Natural killer cell (primary cell): ENCODE data around the gene IPPK. TPM values are rescaled to one million over a fixed set of nuclear protein-coding genes. Genes with fewer than 3 reads are reported as not detected.

Experiments used
- ATAC-seq, 3 donors: fragments of 150-1000 bp in 2 of 3; fragments of 200-7000 bp in 1 of 3; cut with Tn5 transposase; 1 replicate in 1 of 3; 2 replicates in 2 of 3; pipeline ENCODE4 v1.10.0; 2021; ENCODE audit warnings: mild to moderate bottlenecking in 2 of 3, moderate library complexity in 2 of 3
- DNase-seq, 2 donors: peaks; one replicate each; pipeline versions ENCODE4 v3.0.0 to v3.0.0-alpha.2; 2013 to 2021; ENCODE audit warnings: mixed read lengths in 1 of 2
- H3K27ac ChIP-seq: one replicate; pipeline ENCODE4 v1.5.1; 2013; ENCODE audit warnings: mild to moderate bottlenecking, low read length
- H3K27me3 ChIP-seq: one replicate; pipeline ENCODE4 v1.6.1; 2013; ENCODE audit warnings: low read length; ENCODE audit not compliant: control insufficient read depth, insufficient read depth
- H3K36me3 ChIP-seq: one replicate; pipeline ENCODE4 v1.6.1; 2013; ENCODE audit warnings: low read length; ENCODE audit not compliant: control insufficient read depth, insufficient read depth
- H3K4me1 ChIP-seq: one replicate; pipeline ENCODE4 v1.6.1; 2013; ENCODE audit warnings: low read length; ENCODE audit not compliant: control insufficient read depth, insufficient read depth
- H3K4me3 ChIP-seq: one replicate; pipeline ENCODE4 v1.5.1; 2013; ENCODE audit warnings: low read length
- H3K9me3 ChIP-seq: one replicate; pipeline ENCODE4 v1.6.1; 2013; ENCODE audit warnings: low read length; ENCODE audit not compliant: control insufficient read depth, insufficient read depth
- H3K27ac Mint-ChIP-seq, 2 donors: one replicate each; pipeline ENCODE4 v1.8.0; 2022; ENCODE audit warnings: mild to moderate bottlenecking in 2 of 2, mixed read lengths in 2 of 2, moderate library complexity in 1 of 2
- H3K27me3 Mint-ChIP-seq, 2 donors: one replicate each; pipeline ENCODE4 v1.8.0; 2022; ENCODE audit warnings: low read depth in 2 of 2, mixed read lengths in 2 of 2
- H3K36me3 Mint-ChIP-seq: one replicate; pipeline ENCODE4 v1.8.0; 2022; ENCODE audit warnings: mixed read lengths
- H3K4me1 Mint-ChIP-seq, 2 donors: one replicate each; pipeline ENCODE4 v1.8.0; 2022; ENCODE audit warnings: mixed read lengths in 2 of 2
- H3K4me3 Mint-ChIP-seq: one replicate; pipeline ENCODE4 v1.8.0; 2022; ENCODE audit warnings: mild to moderate bottlenecking, moderate library complexity, mixed read lengths
- H3K9me3 Mint-ChIP-seq, 2 donors: one replicate each; pipeline ENCODE4 v1.8.0; 2022; ENCODE audit warnings: mixed read lengths in 2 of 2
- CTCF ChIP-seq: fragments of 200-600 bp; IDR thresholded peaks from one replicate; pipeline ENCODE4 v1.8.0; 2022; ENCODE audit warnings: antibody characterized with exemption
- WGBS: methylation state at CpG from one replicate; pipeline ENCODE4 v1.1.7; 2013; ENCODE audit warnings: missing lambda C conversion rate; ENCODE audit not compliant: insufficient coverage; 5-methylcytosine and 5-hydroxymethylcytosine counted together
- intact Hi-C: fragments of 100-400 bp; cut with micrococcal nuclease; formaldehyde crosslinking; loops from one replicate; pipeline ENCODE4 v1.14.2; 2022
- total RNA-seq, 4 donors: library from RNA; stranded (reverse); fragments of 120-200 nt in 1 of 4; gene quantifications; one replicate each; pipeline versions ENCODE4 v1.2.3 to v1.2.4, GENCODE V29; 2013 to 2022

The IPPK gene
- total RNA-seq, 3 donors from 2014 or later (not counting 1 experiment from before 2014, with no cell fraction given): 4.9 to 9.2 (median 6.7) TPM

DNA sequence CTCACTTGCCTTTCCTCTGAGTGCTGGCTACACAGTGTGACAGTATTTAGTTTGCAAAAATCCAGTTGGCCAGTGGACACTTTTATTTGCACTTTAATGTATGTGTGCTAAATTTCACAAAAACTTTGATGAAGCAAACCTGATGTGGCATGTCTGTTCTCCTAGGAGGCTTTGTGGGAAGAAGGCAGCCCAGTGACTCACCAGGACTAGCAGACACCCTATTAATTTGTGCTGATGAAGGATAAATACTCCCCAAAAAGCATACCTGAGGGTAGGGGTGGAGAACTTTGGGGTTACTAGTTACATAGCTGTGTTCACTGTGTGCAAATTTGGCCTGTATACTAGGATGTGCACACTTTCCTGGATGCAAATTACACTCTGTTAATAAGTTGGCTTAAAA lies 39.3 kb upstream of the IPPK start:
- H3K9me3 Mint-ChIP-seq: no peaks in the 10 kb centered on the region
- Histone ChIP-seq H3K36me3 (peaks cover 37% of the 10 kb centered on the region), H3K4me3 (no peak overlapping the region), H3K27ac (no peak overlapping the region), H3K27me3 (no peaks in the 10 kb centered on the region), H3K9me3 (no peaks in the 10 kb centered on the region), H3K4me1 (peaks cover 9% of the 10 kb centered on the region)
- intact Hi-C loops: no loop called here
- no peak overlapping the region for H3K27ac Mint-ChIP-seq
- ATAC-seq (no peak), DNase-seq (no peak)
- TF ChIP-seq CTCF: no peak
- no peaks in the 10 kb centered on the region for H3K27me3 Mint-ChIP-seq
- peaks cover 6% of the 10 kb centered on the region for H3K36me3 Mint-ChIP-seq
- H3K4me1 Mint-ChIP-seq: peaks cover 20 to 38% of the 10 kb centered on the region in 2 donors
- H3K4me3 Mint-ChIP-seq: no peak overlapping the region

DNA sequence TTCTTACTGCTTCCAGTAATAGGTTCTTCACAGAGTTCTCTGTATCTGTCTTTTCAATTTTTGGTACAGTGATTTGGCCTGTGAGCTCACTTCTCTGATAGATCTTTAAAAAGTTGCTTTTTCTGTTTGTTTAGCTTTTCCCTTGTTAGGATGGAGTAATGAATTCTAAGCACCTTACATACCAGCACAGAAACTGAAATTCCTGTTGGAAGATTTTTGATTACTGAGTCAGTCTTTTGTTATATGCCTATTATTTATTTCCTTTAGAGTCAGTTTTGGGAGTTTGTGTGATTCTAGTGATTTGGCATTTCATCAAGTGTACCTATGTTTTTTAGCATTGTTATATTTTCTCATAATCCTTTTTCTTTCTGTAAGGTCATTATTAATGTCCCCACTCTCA lies 37.6 kb upstream of the IPPK start:
- no peak overlapping the region for H3K27ac ChIP-seq
- no peaks in the 10 kb centered on the region for H3K9me3 Mint-ChIP-seq
- no peak overlapping the region for H3K4me3 ChIP-seq
- H3K36me3 ChIP-seq: peaks cover 21% of the 10 kb centered on the region
- H3K4me1 ChIP-seq: peaks cover 6% of the 10 kb centered on the region
- no peak overlapping the region for H3K4me3 Mint-ChIP-seq
- peaks cover 6% of the 10 kb centered on the region for H3K36me3 Mint-ChIP-seq
- ATAC-seq: no peak
- peaks cover 16 to 28% of the 10 kb centered on the region in 2 donors for H3K4me1 Mint-ChIP-seq
- intact Hi-C loops: no loop called here
- no peak for TF ChIP-seq CTCF
- H3K27ac Mint-ChIP-seq: peak overlapping the region in 1 of 2 donors; percentile 34
- H3K9me3 ChIP-seq: no peaks in the 10 kb centered on the region
- no peaks in the 10 kb centered on the region for H3K27me3 Mint-ChIP-seq
- no peaks in the 10 kb centered on the region for H3K27me3 ChIP-seq
- no peak for DNase-seq

DNA sequence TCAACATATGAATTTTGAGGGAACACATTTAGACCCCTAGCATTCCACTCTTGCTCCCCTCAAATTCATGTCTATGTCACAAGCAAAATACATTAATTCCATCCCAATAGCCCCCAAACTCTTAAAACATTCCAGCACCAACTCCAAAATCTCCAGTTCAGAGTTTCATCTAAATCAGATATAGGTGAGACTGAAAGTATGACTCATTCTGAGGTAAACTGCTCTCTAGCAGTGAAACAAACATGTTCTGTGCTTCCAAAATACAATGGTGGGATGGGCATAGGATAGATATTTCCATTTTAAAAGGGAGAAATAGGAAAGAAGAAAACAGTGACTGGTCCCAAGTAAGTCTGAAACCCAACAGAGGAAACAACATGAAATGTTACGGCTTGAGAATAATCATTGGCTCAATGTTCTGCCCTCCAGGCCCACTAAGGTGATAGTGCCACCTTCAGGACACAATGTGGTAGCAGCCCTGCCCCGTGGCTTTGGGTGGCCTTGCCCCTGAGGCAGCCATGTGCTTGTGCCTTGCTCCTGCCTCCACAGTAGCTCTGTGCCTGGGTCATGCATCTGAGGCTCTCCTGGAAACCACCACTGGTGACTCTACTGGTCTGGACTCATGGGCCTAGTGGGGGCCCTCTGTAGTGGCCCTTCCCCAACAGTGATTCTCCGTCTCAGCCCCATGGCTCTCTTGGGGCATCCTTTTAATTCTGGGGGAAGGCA lies 36.4 kb upstream of the IPPK start:
- intact Hi-C loops: no loop called here
- Mint-ChIP-seq H3K27ac (peak overlapping the region; percentile 4 to 43), H3K36me3 (peaks cover 4% of the 10 kb centered on the region), H3K4me1 (peaks cover 4 to 17% of the 10 kb centered on the region in 2 donors), H3K4me3 (no peak overlapping the region), H3K27me3 (no peaks in the 10 kb centered on the region), H3K9me3 (no peaks in the 10 kb centered on the region)
- Histone ChIP-seq H3K27me3 (no peaks in the 10 kb centered on the region), H3K36me3 (peaks cover 21% of the 10 kb centered on the region), H3K4me3 (no peak overlapping the region), H3K4me1 (no peaks in the 10 kb centered on the region), H3K27ac (no peak overlapping the region), H3K9me3 (no peaks in the 10 kb centered on the region)
- DNase-seq (peak in 1 of 2 donors; percentile 67), ATAC-seq (peak; percentile 53 to 70 (median 63))
- peak; percentile 29 for TF ChIP-seq CTCF
- 62% methylated on average over 3 of the region's 3 CpGs for WGBS

- no peak overlapping the region for H3K4me3 ChIP-seq
- 62% methylated on average over 2 of the region's 2 CpGs for WGBS
- H3K27me3 ChIP-seq: no peaks in the 10 kb centered on the region
- no peaks in the 10 kb centered on the region for H3K4me1 ChIP-seq
- no peak for DNase-seq
- intact Hi-C loops: no loop called here
- Mint-ChIP-seq H3K9me3 (no peaks in the 10 kb centered on the region), H3K4me3 (no peak overlapping the region), H3K4me1 (peaks cover 0 to 12% of the 10 kb centered on the region in 2 donors), H3K36me3 (no peaks in the 10 kb centered on the region), H3K27ac (no peak overlapping the region), H3K27me3 (no peaks in the 10 kb centered on the region)
- ATAC-seq: no peak
- peaks cover 3% of the 10 kb centered on the region for H3K36me3 ChIP-seq
- no peak for TF ChIP-seq CTCF
- H3K27ac ChIP-seq: no peak overlapping the region
- no peaks in the 10 kb centered on the region for H3K9me3 ChIP-seq
Observed at GRCh38 chr9:92704528-92704927, 34.6 kb upstream of the IPPK start.
